Lower leg skin (tissue), 4 donors: Measurements from ENCODE around the gene MVB12B. TPM values are rescaled to one million over a fixed set of nuclear protein-coding genes. Genes with fewer than 3 reads are reported as not detected.

Experiments
- DNase-seq, 2 donors: peaks; one replicate each; pipeline ENCODE4 v3.0.0-alpha.2; 2019; ENCODE audit warnings: low spot score in 2 of 2
- H3K4me3 ChIP-seq: fragments of 200-600 bp; sonication (generic); 2 replicates; pipeline ENCODE4 v1.5.1; 2017; ENCODE audit warnings: mild to moderate bottlenecking, low read depth; ENCODE audit not compliant: poor library complexity, severe bottlenecking
- POLR2A ChIP-seq, 2 donors: fragments of 450-650 bp; IDR thresholded peaks; one replicate each; pipeline ENCODE4 v1.6.1; 2016 to 2017; ENCODE audit warnings: antibody characterized with exemption in 2 of 2, mild to moderate bottlenecking in 1 of 2, moderate library complexity in 1 of 2
- WGBS, 2 donors: methylation state at CpG; one replicate each; pipeline ENCODE4 v1.1.5; 2018; 5-methylcytosine and 5-hydroxymethylcytosine counted together
- intact Hi-C: fragments of 100-400 bp; cut with DNase I; formaldehyde crosslinking; loops from one replicate; pipeline ENCODE4 v1.15.0; 2023; ENCODE audit warnings: low total_unique reads
- total RNA-seq, 4 donors: library from RNA; depleted of rRNA; stranded (reverse); fragments of >200 nt; gene quantifications; one replicate each; pipeline ENCODE4 v1.1.0, GENCODE V29; 2016
- TF ChIP-seq, protein P1 (sequence below), 3 donors: fragments of 450-650 bp; IDR thresholded peaks; one replicate each; pipeline ENCODE4 v1.5.1; 2016; ENCODE audit warnings: antibody characterized with exemption in 3 of 3, mild to moderate bottlenecking in 3 of 3, moderate library complexity in 2 of 3

The MVB12B gene
- total RNA-seq, 4 donors from 2014 or later, result 8.6 to 12.5 (median 10.9) TPM

- no peak for TF ChIP-seq POLR2A (IDR thresholded peaks at IDR 0.05)
- TF ChIP-seq, protein P1, sequence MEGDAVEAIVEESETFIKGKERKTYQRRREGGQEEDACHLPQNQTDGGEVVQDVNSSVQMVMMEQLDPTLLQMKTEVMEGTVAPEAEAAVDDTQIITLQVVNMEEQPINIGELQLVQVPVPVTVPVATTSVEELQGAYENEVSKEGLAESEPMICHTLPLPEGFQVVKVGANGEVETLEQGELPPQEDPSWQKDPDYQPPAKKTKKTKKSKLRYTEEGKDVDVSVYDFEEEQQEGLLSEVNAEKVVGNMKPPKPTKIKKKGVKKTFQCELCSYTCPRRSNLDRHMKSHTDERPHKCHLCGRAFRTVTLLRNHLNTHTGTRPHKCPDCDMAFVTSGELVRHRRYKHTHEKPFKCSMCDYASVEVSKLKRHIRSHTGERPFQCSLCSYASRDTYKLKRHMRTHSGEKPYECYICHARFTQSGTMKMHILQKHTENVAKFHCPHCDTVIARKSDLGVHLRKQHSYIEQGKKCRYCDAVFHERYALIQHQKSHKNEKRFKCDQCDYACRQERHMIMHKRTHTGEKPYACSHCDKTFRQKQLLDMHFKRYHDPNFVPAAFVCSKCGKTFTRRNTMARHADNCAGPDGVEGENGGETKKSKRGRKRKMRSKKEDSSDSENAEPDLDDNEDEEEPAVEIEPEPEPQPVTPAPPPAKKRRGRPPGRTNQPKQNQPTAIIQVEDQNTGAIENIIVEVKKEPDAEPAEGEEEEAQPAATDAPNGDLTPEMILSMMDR (IDR thresholded peaks at IDR 0.05), result no peak
- no peak overlapping the region for H3K4me3 ChIP-seq
- 88 to 91% methylated on average over 6 of the region's 6 CpGs for WGBS, 2 donors
These were observed 85.3 kb downstream of the MVB12B start for GRCh38 chr9:126411948-126412284.

DNA sequence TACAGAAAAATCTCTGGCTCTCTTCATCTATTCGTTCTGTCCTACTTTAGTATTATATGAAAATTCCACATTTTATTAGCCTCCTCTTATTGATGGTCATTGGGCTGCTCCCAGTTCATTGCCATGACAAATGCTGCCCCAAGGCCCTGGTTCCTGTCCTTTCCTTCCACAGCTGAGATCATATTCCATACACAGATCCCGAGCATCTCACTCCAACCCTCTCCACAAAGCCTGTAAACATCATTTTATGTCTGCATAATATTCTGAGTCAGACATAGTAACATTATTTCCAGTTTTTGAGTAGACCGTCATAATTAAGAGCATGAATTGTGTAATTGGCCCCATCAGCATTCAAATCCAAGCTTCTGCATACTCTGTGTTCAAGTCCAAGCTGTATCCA lies 86.3 kb downstream of the MVB12B start:
- no peak for TF ChIP-seq POLR2A (IDR thresholded peaks at IDR 0.05)
- TF ChIP-seq, protein P1 (IDR thresholded peaks at IDR 0.05), result no peak
- WGBS, 2 donors, result 62 to 75% methylated on average over 3 of the region's 3 CpGs
- DNase-seq, result no peak
- intact Hi-C loops, result no loop called here
- H3K4me3 ChIP-seq, result no peak overlapping the region

More at GRCh38 chr9:126411948-126412284, 85.3 kb downstream of the MVB12B start:
- intact Hi-C loops, result no loop called here
- no peak for DNase-seq

- WGBS, 2 donors, result 86 to 90% methylated on average over 7 of the region's 7 CpGs
- DNase-seq, result no peak
- TF ChIP-seq, protein P1 (IDR thresholded peaks at IDR 0.05), result no peak
- no peak for TF ChIP-seq POLR2A (IDR thresholded peaks at IDR 0.05)
- intact Hi-C loops, result no loop called here
- H3K4me3 ChIP-seq, result no peak overlapping the region
These were observed 86.9 kb downstream of the MVB12B start for GRCh38 chr9:126413391-126414068.

- no peak for DNase-seq
- no peak overlapping the region for H3K4me3 ChIP-seq
- intact Hi-C loops, result no loop called here
- WGBS, 2 donors, result 84 to 86% methylated on average over 15 to 16 of the region's 16 CpGs
- TF ChIP-seq, protein P1 (IDR thresholded peaks at IDR 0.05), result no peak
- TF ChIP-seq POLR2A (IDR thresholded peaks at IDR 0.05), result no peak
These were observed 89.2 kb downstream of the MVB12B start for GRCh38 chr9:126415741-126416370.

DNA sequence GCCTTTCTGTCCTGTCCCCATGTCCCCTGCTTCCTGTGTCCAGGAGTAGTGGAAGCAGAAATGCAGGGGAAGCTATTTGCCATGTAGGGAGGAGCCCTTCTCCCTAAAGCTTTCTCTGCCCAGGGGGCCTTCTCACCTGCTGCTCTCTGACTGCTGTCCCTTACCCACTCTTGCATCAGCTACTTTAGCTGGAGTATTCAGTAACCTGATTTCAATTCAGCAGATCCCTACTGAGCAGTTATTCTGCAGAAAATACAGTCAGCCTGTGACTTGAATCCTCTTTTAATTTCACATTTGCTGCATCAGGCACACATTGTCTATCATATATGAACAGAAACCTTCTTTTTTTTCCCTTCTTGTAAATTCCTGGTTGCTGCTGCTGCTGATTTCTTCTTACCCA lies 90.4 kb downstream of the MVB12B start:
- H3K4me3 ChIP-seq, result no peak overlapping the region
- intact Hi-C loops, result no loop called here
- no peak for DNase-seq
- TF ChIP-seq, protein P1 (IDR thresholded peaks at IDR 0.05), result no peak
- TF ChIP-seq POLR2A (IDR thresholded peaks at IDR 0.05), result no peak
